K562 (cell line): ENCODE measurements around the gene TAL1. TPM values are rescaled to one million over a fixed set of nuclear protein-coding genes. Genes with fewer than 3 reads are reported as not detected.

Experiments
- BRF1 ChIP-seq: IDR thresholded peaks from 3 replicates; pipeline ENCODE4 v1.6.1; 2011; ENCODE audit warnings: borderline replicate concordance, mild to moderate bottlenecking; ENCODE audit not compliant: insufficient read length; ENCODE audit errors: extremely low read depth
- ETV1 ChIP-seq: fragments of 450-650 bp; conservative IDR thresholded peaks from 2 replicates; pipeline ENCODE4 v1.6.1; 2016; ENCODE audit warnings: missing genetic modification characterization, control low read depth, low read depth, missing compliant biosample characterization
- HDAC2 ChIP-seq: fragments of 450-650 bp; IDR thresholded peaks from 2 replicates; pipeline ENCODE4 v1.6.1; 2016; ENCODE audit warnings: mild to moderate bottlenecking
- L3MBTL2 ChIP-seq: fragments of 450-650 bp; IDR thresholded peaks from 2 replicates; pipeline ENCODE4 v1.6.1; 2016; ENCODE audit warnings: mild to moderate bottlenecking, moderate library complexity
- LARP7 ChIP-seq: fragments of 450-650 bp; IDR thresholded peaks from 2 replicates; pipeline ENCODE4 v1.6.1; 2016
- PHF8 ChIP-seq: fragments of 200-600 bp; sonication (generic); IDR thresholded peaks from 2 replicates; pipeline ENCODE4 v1.6.1; 2012; ENCODE audit warnings: mixed run types, mild to moderate bottlenecking, inconsistent platforms, low read length, moderate library complexity, borderline replicate concordance
- RAD21 ChIP-seq, 2 experiments: fragments of 250-450 bp in 1 of 2; fragments of 450-650 bp in 1 of 2; sonication (Bioruptor Pico) in 1 of 2; formaldehyde crosslinking in 1 of 2; IDR thresholded peaks in 1 of 2; conservative IDR thresholded peaks in 1 of 2; 2 replicates each; pipeline versions ENCODE4 v1.4.0 to v1.8.0; 2020 to 2022; ENCODE audit warnings: mild to moderate bottlenecking in 2 of 2, moderate library complexity in 1 of 2
- RAD51 ChIP-seq: fragments of 450-650 bp; IDR thresholded peaks from 2 replicates; pipeline ENCODE4 v1.7.1; 2016; ENCODE audit warnings: low read depth, mild to moderate bottlenecking, borderline replicate concordance
- RBBP5 ChIP-seq: fragments of 200-600 bp; sonication (generic); IDR thresholded peaks from 2 replicates; pipeline ENCODE4 v1.6.1; 2012; ENCODE audit warnings: borderline replicate concordance, mild to moderate bottlenecking, low read length, control low read depth, inconsistent platforms; ENCODE audit not compliant: insufficient read depth, poor library complexity, severe bottlenecking
- TFE3 ChIP-seq: fragments of 450-650 bp; formaldehyde crosslinking; IDR thresholded peaks from 2 replicates; pipeline ENCODE4 v1.4.0; 2020; ENCODE audit warnings: mild to moderate bottlenecking, mixed read lengths
- ZBTB11 ChIP-seq, 3 experiments: fragments of 200-800 bp in 1 of 3; fragments of 250-450 bp in 1 of 3; fragments of 450-650 bp in 1 of 3; sonication (Bioruptor Pico) in 1 of 3; sonication (Bioruptor generic) in 1 of 3; formaldehyde crosslinking in 1 of 3; IDR thresholded peaks; 2 replicates each; pipeline versions ENCODE4 v1.6.1 to v1.8.0; 2016 to 2022; ENCODE audit warnings: mild to moderate bottlenecking in 2 of 3, missing genetic modification characterization in 2 of 3, missing compliant biosample characterization in 1 of 3, moderate library complexity in 1 of 3
- ZNF449 ChIP-seq: fragments of 250-450 bp; sonication (Bioruptor Pico); IDR thresholded peaks from 2 replicates; pipeline ENCODE4 v1.8.0; 2022; ENCODE audit warnings: moderate library complexity, mild to moderate bottlenecking, inconsistent platforms
- ZNF609 ChIP-seq: sonication (generic); formaldehyde crosslinking; IDR thresholded peaks from 2 replicates; pipeline ENCODE4 v1.8.1; 2023; ENCODE audit warnings: missing genetic modification reagents, mild to moderate bottlenecking, borderline replicate concordance
- polyA plus RNA-seq, 8 experiments: library from polyadenylated mRNA; depleted of rRNA in 4 of 8; stranded (reverse) in 5 of 8; unstranded in 3 of 8; fragments of >200 nt; fragmentation: Nextera tagmentation in 2 of 8; fragmentation: Illumina TruSeq in 1 of 8; extraction: Ambion mirVana in 2 of 8; extraction: Trizol in 1 of 8; gene quantifications; 2 replicates each; pipeline versions ENCODE4 v1.2.1 to v1.2.3, GENCODE V29; 2011 to 2014; ENCODE audit warnings: inconsistent platforms in 1 of 8, missing spikeins in 1 of 8
- total RNA-seq, 7 experiments: library from RNA; depleted of rRNA in 6 of 7; stranded (reverse); fragments of >200 nt in 6 of 7; fragmentation: Illumina TruSeq in 2 of 7; extraction: Trizol in 2 of 7; gene quantifications; 2 replicates each; pipeline versions ENCODE4 v1.2.1 to v1.2.3, GENCODE V29; 2011 to 2021; ENCODE audit warnings: low replicate concordance in 1 of 7

The TAL1 gene
- total and polyA plus RNA-seq, 9 of the 15 experiments (the other 6 are each of a cell fraction or from before 2014, with no cell fraction given): 18.5 to 106 (median 59.7) TPM

- TF ChIP-seq ZNF609: peak; percentile 58; the same call in 1 of the 2 replicates
- TF ChIP-seq RAD51: peak; percentile 32; the same call in 1 of the 2 replicates
- peak; percentile 99 for TF ChIP-seq LARP7
- TF ChIP-seq BRF1: no peak
- TF ChIP-seq ZBTB11 (CRISPR knock-in tag; IDR thresholded peaks at IDR 0.05): no peak; a peak in 1 of 6 replicates
- no peak for TF ChIP-seq ZNF449 (CRISPR knock-in tag)
- peak; percentile 47 for TF ChIP-seq ETV1 (tag)
- peak; percentile 53; the same call in 1 of the 2 replicates for TF ChIP-seq PHF8
- peak; percentile 79 for TF ChIP-seq L3MBTL2
- peak; percentile 76 for TF ChIP-seq RBBP5
- TF ChIP-seq HDAC2: peak; percentile 75; the same call in 1 of the 2 replicates
- no peak for TF ChIP-seq TFE3 (CRISPR knock-in tag)
- no peak for TF ChIP-seq RAD21 (CRISPR knock-in tag; conservative IDR thresholded peaks at IDR 0.05 in 1 of 2, IDR thresholded peaks at IDR 0.05 in 1 of 2)
These were observed 481 bp downstream of the TAL1 start (continued) for GRCh38 chr1:47231301-47232186.
